Fibroblast of the aortic adventitia (primary cell): ENCODE data around the gene ADAM12. TPM values are rescaled to one million over a fixed set of nuclear protein-coding genes. Genes with fewer than 3 reads are reported as not detected.
A peak's percentile ranks its signal among the peaks of the same experiment; 100 is the strongest.

Experiments used
- DNase-seq: peaks from one replicate; pipeline ENCODE4 v3.0.0-alpha.2; 2010; ENCODE audit warnings: low read depth
- H3K4me3 ChIP-seq: 2 replicates; pipeline ENCODE4 v1.5.1; 2011; ENCODE audit warnings: low read depth, mild to moderate bottlenecking, control low read depth, low read length, moderate library complexity
- CTCF ChIP-seq: IDR thresholded peaks from 2 replicates; pipeline ENCODE4 v1.5.1; 2011; ENCODE audit warnings: mild to moderate bottlenecking, low read length, control low read depth, inconsistent platforms; ENCODE audit not compliant: insufficient read depth
- total RNA-seq: library from RNA; depleted of rRNA; stranded (reverse); fragments of >200 nt; gene quantifications from 2 replicates; pipeline ENCODE4 v1.2.3, GENCODE V29; 2012; ENCODE audit warnings: low replicate concordance

The ADAM12 gene
- total RNA-seq, 1 donor, result 82.7 TPM

GRCh38 chr10:126226205-126226604, 162.1 kb downstream of the ADAM12 start:
- no peak overlapping the region for H3K4me3 ChIP-seq
- no peak for DNase-seq
- TF ChIP-seq CTCF, result no peak

GRCh38 chr10:126225672-126226008, 162.6 kb downstream of the ADAM12 start:
- no peak for TF ChIP-seq CTCF
- H3K4me3 ChIP-seq, result no peak overlapping the region
- no peak for DNase-seq

- no peak for TF ChIP-seq CTCF
- no peak for DNase-seq
Measured at GRCh38 chr10:126224967-126225671, 163.2 kb downstream of the ADAM12 start.

DNA sequence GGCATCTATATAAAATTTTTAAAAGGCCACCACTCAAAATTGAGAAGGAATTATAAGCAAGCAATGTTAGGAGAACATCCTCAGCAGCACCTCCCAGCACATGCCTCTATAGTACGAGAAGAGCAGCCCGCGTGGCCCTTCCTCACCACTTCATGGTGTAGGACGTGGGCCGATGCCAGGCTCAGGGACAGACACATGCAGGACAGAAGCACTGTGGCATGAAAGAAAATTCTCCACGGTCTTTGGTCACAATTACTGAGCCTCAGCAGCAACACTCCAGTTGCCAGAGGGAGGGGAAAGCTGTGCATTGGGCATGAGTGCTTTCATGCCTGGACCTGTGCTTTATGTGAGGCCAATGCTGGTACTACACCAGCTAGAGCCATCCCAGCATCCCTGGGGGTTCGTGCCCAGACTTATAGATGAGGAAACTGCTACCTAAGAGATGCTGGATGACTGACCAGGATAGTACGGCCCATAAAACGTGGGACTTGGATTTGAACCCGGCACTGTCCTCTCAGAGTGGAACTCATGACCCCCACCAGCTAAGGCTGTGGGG, 164.7 kb downstream of the ADAM12 start:
- H3K4me3 ChIP-seq, result no peak overlapping the region
- TF ChIP-seq CTCF, result no peak
- DNase-seq, result no peak

More at GRCh38 chr10:126224967-126225671, 163.2 kb downstream of the ADAM12 start:
- H3K4me3 ChIP-seq, result no peak overlapping the region

GRCh38 chr10:126222736-126223511, 165.4 kb downstream of the ADAM12 start:
- H3K4me3 ChIP-seq, result no peak overlapping the region
- no peak for TF ChIP-seq CTCF
- peak; percentile 91 for DNase-seq

- H3K4me3 ChIP-seq, result no peak overlapping the region
- DNase-seq, result no peak
- no peak for TF ChIP-seq CTCF
Measured at GRCh38 chr10:126221874-126222273, 166.4 kb downstream of the ADAM12 start.
